GM19240 (cell line): ENCODE measurements around the gene KIF18A.

Experiments
- DNase-seq: peaks from one replicate; pipeline ENCODE4 v3.0.0; 2011; ENCODE audit warnings: low spot score; ENCODE audit not compliant: insufficient read length

KIF18A gene

DNA sequence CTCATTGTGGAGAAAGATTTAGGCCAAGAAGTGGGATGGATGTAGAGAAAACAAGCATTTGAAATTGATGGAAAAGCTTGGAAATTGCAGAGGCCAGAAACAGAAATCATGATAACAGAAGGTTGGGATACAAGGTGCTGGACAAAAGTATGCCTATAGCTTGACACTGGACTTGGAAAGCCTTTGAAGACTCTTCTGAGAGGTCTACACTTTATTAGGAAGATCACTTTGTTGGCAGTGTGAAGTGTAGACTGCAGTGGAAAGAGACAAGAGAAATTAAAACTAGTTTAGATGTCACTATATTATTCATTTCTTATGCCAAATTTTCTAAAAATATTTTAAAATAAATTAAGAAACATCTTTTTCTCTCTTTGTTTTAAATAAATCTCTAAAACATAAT is 59.1 kb downstream of the KIF18A start:
- DNase-seq = no peak

DNA sequence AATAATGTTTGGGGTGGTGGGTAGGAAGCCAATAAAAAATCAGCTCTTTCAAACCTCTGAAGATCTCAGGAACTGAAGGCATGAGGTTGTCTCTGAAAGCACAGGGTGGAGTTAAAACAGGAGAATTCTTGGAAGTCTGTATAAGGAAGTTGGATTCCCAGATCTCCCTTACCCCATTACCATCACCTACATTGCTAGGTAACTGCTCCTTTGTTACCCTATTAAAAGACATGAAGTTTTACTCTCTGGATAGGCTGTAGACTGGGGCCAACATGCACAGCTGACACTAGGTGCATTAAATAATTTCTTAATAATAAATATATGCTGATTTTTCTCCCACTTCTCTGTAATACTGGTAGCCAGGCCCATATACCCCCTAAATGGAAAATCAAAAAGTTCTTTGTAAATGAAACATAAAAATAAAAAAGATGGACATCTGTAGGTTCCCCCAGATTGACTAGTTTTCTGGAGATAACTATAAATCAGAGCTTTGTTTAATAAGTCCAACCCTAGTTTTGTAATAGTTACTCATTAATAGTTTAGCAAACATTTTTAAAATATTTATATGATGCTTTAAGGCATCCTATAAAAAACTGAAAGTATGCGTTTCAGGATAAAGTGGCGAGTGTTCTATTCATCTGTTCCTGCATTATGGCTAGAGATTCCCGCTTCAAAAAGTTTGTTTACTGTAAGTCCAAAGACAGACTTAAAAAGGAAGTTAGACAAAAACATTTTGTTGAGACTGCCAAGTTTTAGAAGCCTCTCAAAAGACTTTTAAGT is 63.8 kb downstream of the KIF18A start:
- DNase-seq = no peak

GRCh38 chr11:28040384-28040783 is 67.6 kb downstream of the KIF18A start:
- no peak for DNase-seq

- DNase-seq = no peak
These were observed 69.2 kb downstream of the KIF18A start for GRCh38 chr11:28038775-28039174.

DNA sequence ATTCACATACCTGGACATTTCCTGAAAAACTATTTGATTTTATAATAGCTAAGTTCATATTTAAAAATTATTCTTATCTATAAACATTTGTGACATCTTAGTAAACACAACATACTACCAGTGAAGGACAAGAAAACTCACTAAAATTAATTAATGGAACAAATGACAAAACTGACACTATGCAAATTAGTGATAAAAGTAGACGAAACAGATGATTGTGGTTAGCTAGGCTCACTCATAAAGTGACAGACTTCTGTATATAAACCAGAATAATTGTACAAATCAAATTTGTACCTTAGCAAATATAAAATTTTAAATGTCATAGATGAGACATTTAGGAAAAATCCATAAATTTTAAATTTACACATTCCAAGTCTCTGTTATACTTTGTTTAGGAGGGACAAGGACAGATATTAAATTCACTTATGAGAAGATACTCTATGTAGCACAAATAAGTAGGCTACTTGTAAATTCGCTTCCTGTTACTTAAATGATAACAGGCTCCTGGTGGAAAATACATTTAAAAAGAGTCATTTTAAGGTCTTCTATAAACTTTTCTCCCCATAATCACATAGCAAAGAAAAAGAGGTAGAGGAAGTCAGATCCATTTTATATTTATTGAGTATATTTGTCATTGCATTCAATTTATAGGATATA is 81.2 kb downstream of the KIF18A start:
- no peak for DNase-seq

DNA sequence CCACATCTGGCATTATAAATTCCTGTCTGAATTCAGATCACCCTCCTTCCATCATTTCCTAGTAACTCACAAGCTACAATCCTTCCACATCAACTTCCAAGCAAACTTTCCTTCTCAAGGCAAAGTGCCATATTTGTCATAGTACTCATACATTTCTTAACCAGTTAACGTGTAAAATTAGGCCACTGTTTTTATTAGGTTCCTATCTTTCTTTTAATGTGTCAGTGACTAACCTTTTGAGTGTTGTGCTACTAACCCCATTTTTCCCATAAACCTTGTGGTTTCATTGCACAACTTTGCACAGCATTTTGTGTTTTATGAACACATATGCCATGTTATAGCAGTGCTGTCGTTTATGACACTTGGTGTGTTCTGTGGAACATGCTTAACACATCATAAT is 90.1 kb downstream of the KIF18A start:
- DNase-seq = no peak

- DNase-seq = no peak
These were observed 96.1 kb downstream of the KIF18A start for GRCh38 chr11:28011813-28012212.

DNA sequence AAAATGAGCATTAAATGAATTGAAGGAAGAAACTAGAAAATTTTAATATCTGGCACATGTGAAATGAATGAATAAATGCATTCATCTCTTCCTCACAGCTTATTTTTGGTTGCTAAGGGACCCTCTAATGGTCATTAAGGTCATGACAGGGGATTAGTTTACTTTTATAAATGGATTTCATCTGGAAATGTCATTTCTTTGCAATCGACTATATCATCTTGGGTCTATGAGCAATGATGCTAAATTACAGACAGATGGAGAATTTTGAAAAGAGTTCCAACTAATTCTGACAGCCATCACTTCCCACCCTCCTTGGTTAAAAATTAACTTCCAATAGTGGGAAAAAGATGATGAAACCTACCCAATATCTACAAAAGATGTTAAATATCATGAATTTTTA is 98.0 kb downstream of the KIF18A start:
- no peak for DNase-seq

GRCh38 chr11:28009388-28009787 is 98.6 kb downstream of the KIF18A start:
- DNase-seq = no peak

- no peak for DNase-seq
These were observed 104.3 kb downstream of the KIF18A start for GRCh38 chr11:28003615-28004014.

- DNase-seq = no peak
These were observed 109.4 kb downstream of the KIF18A start for GRCh38 chr11:27998552-27998951.

DNA sequence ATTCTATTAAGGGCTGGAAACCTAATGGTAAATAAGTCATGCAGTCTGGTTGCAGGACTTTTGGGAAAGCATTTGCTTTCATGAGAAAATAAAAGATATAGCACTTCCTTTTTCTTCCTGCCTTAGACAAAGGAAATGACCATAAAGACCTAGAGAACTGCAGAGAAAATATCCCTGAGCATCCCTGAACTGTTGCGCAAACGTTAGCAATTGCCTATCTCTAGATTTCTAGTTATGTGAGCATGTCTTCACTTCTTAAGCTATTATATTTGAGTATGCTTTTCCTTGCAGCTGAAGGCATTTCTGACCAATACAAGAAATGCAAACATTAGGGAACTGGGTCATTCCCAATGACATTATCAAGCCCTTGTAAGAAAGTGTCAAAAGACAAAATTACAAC is 110.6 kb downstream of the KIF18A start:
- no peak for DNase-seq

DNA sequence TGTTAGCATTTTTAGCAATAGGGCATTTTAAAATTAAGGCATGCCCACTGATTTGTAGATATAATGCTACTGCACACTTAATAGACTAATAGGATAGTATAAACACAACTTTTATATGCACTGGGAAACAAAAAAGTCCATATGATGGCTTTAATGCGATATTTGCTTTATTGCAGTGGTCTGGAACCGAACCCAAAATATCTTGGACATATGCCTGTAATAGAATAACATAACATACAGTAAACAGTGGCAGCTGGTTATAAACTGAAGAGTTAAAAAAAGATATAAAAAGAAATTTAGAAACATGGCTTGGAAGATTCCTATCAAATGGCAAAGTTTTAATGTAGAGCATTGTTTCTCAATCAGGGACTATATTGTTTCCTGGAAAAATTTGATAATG is 111.9 kb downstream of the KIF18A start:
- no peak for DNase-seq

DNA sequence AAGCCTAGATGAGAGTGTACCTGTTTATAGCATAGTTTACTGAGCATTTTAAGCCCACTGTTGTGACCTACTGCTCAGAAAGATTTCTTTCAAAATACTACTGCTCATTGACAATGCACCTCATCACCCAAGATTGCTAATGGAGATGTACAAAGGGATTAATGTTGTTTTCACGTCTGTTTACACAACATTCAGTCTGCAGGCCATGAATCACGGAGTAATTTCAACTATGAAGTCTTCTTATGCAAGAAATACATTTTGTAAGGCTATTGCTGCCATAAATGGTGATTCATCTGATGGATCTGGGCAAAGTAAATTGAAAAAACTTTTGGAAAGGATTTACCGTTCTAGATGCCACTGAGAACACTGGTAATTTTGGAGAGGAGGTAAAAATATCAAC is 112.9 kb downstream of the KIF18A start:
- no peak for DNase-seq

- no peak for DNase-seq
These were observed 116.2 kb downstream of the KIF18A start for GRCh38 chr11:27991736-27992135.

DNA sequence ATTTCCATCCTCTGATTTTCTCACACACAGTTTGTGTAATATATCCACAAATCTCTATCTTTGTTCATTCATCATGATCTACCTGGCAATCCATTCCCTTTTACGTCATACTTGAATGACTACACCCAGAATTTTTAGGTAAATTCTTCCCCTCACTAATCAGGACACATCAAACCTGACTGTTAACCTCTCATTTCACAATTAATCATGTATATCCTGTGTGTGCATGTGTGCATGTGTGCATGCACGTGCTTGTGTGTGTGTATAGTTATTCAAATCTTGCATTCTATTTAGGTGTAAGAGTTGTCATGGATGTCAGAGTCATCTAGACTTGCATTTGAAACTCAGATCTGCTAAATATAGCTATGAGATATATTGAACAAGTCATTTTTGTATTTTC is 130.4 kb downstream of the KIF18A start:
- no peak for DNase-seq

DNA sequence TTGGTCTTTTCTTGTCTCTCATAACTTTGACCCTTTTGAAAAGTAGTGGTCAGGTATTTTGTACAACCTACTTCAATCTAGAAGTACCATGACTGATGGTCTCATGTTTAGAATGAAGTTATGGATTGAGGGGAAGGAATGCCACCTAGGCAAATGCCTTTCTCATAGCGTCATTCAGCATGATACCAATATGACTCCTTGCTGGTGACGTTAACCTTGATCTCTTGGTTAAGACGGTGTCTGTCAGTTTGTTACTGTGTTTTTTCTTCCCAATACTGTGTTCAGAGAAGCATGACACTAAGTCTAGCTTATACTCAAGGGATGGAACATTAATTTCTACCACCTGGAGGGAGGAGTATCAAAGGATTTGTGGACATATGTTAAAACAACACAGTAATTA is 130.9 kb downstream of the KIF18A start:
- no peak for DNase-seq

DNA sequence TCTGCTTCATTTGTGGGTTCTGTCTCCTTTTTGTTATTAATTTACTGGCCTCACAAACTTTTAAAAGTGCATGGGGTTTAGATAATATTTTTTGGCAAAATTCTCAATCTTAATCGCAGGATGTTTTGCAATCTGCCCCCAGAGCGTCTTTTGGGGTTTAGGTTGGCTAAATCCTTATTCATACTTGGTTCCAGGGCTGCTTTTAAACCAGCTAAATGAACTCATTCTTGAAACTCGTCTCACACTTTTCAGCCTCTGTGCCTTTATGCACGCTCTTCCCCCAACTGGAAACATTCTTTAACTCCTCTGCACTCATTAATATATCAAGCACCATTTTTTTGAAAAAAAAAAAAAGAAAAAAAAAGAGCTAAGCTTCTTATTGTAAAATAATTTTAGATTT is 131.7 kb downstream of the KIF18A start:
- no peak for DNase-seq

- no peak for DNase-seq
These were observed 134.0 kb downstream of the KIF18A start for GRCh38 chr11:27973851-27974536.

GRCh38 chr11:27972522-27973170 is 135.3 kb downstream of the KIF18A start:
- no peak for DNase-seq

- DNase-seq = no peak
These were observed 136.8 kb downstream of the KIF18A start for GRCh38 chr11:27971171-27971570.
